Iris pigment epithelial cell (primary cell): ENCODE results near the gene PAX8.

Source experiments
- DNase-seq: peaks from one replicate; pipeline ENCODE4 v3.0.0-alpha.2; 2011; ENCODE audit warnings: low read depth

Gene PAX8

GRCh38 chr2:113236367-113237159 lies 42.2 kb downstream of the PAX8 start:
- DNase-seq = no peak

DNA sequence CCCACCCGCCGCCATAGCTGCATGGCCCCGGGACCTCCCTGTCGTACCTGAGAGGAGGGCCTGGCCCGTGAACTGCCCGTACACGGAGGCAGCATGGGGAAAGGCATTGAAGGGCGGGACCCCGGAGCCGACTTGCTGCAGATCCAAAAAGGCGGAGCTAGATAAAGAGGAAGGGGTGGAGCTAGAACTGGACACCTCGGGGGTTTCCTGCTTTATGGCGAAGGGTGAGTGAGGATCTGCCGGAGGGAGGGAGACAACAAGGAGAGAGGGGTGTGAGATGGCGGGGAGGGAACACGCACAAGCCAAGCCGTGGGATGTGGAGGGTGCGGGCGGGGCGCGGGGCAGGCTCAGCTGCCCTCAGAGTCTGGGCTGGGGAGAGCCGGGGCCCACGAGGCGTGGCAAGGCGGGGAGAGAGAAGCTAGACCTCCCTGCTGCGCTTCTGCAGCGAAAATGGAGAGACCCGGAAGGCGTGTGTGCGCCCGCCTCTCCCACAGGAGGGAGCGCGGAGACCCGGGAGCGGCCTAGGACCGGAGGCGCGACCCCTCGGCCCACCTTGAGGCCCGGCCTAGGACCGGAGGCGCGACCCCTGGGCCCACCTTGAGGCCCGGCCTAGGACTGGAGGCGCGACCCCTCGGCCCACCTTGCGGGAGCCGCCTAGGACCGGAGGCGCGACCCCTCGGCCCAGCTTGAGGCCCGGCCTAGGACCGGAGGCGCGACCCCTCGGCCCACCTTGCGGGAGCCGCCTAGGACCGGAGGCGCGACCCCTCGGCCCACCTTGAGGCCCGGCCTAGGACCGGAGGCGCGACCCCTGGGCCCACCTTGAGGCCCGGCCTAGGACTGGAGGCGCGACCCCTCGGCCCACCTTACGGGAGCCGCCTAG lies 43.1 kb downstream of the PAX8 start:
- peak; percentile 68 for DNase-seq

- no peak for DNase-seq
Observed at GRCh38 chr2:113234721-113235346, 43.9 kb downstream of the PAX8 start.

- peak; percentile 41 for DNase-seq
Observed at GRCh38 chr2:113233593-113234550, 44.8 kb downstream of the PAX8 start.

DNA sequence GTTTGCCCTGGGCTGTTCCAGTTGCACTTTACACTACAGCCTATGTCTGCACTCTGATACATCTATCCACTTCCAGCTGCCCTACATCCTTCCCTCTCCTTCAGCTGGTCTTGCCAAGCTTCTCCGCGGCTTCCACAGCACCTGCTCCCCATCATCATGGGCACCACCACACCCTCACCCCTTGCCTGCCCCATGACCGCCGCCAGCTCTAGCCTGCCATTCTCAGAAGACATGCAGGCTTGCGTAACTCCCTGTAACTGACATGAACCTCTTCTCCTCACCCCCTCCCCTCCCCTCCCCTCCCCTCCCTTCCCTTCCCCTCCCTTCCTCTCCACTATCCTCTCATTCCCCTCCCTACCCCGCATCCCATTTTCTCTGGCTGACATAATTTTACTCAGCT lies 46.0 kb downstream of the PAX8 start:
- no peak for DNase-seq

DNA sequence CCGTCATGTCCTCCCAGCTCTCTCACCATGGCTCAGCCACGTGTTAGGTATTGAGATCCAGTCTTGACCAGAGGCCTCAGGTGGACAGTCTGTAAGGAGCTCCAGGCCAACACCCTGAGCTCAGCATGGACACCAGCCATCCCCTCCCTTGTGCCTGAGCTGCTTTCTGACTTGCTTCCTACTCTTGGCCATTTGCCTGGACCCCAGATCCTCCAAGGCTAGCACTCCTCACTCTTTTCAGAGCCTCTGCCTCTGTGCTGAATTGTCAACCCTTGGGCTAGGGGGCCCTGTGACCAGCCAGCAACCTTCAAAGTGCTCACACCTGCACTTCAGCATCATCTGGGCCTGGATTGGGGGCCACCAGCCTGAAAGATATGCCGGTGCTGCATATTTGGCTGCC lies 46.6 kb downstream of the PAX8 start:
- DNase-seq = no peak

- no peak for DNase-seq
Observed at GRCh38 chr2:113231064-113231463, 47.7 kb downstream of the PAX8 start.

- no peak for DNase-seq
Observed at GRCh38 chr2:113230531-113230930, 48.2 kb downstream of the PAX8 start.

DNA sequence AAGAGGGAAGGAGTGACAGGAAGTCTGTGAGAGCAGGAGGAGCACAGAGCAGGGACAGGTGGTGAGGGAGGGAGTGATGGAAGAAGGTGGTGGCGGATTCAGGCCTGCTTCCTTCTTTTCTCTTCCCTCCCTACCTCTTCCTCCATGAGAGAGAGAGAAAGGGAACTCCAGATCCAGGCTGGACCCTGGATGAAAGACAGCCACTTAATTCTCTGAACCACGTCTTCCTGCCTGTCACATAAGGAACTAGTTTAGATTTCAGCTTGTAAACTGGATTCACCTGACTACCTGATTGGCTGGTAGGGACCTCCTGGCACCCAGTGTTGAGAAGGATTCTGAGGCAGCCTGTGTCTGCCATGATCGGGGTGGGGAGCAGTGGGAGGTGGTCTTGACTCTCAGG lies 48.9 kb downstream of the PAX8 start:
- no peak for DNase-seq

DNA sequence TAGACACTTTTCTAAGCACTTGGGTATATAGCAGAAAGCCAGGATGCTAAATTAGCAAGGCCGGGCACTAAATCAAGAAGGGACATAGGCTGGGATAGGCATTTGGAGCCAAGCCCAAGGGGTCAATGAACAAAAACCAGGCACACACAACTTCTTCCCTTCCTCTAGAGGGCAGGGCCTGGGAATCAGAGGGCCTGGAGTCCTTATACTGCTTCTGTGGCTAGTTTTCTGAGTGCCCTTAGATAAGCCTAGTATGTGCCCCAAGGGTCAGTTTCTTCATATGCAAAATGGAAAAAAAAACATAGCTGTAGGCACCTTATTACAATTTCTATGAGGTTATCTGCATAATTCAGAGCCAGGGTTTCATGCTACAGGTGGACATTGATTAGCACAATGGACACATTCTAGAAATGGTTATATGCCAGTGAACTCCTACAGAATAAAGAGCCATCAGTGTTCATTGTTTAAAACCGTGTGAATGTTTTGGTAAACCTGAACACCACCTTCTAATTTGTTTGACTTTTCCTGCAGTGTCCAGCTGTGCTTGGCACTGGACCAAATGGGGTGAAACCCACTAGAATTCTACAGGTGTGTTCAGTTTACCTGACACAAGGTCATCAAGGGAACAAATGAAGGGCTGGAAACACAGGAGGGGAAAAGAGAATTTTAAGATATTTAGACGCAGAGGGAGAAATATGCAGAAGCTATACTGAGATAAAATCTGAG lies 49.6 kb downstream of the PAX8 start:
- no peak for DNase-seq

DNA sequence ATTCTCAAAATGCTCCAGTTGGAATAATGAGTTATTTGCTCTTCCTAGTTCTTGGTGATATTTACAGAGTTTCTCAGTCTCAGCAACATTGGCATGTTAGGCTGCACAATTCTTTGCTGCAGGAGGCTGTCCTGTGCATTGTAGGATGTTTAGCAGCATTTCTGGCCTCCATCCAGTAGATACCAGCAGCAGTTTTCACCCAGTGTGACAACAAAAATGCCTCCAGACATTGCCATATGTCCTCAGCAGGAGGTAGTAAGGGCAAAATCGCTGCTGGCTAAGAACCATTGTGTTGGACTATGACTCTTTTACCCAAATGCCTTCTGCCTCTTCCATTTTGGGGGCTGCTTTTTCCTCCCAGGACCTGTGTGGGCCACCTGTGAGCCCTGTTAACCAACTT lies 50.4 kb downstream of the PAX8 start:
- DNase-seq = no peak

DNA sequence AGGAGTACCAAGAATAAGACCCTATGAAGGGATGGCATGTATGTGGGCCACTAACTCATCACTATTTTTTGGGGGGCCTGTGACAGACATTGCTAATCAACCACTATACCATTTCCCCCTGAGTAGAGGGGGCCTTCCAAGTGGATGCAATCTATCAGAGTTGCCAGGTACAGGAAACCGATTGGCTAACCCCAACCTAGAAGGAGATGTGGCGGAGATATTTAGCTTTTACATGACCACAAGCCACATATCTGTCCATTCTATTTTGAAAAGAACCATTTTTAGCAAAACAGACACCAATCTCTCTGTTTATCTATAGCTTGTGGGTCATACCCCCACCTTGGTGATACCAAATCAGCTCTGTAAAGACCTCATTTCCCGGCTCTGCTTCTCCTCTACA lies 51.0 kb downstream of the PAX8 start:
- DNase-seq = no peak

DNA sequence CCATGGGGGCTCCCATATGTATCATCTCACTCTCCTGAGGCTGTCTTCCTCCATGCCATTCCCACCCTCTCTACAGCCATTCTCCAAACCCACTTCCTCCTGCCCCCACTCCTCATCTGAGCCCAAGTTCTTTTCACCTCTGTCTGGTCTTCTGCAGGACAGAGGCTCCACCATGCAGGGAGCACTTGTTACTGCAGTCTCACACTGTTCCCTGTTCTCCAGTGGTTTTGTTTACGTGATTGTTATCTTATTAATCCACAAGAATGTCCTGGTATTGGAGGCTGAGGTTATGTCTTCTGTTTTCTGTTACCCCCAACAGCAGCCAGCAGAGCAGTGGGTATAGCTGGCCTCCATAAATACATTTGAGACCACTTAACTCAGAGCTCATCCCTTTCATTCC lies 51.4 kb downstream of the PAX8 start:
- peak; percentile 43 for DNase-seq

GRCh38 chr2:113226462-113226861 lies 52.3 kb downstream of the PAX8 start:
- DNase-seq = no peak

DNA sequence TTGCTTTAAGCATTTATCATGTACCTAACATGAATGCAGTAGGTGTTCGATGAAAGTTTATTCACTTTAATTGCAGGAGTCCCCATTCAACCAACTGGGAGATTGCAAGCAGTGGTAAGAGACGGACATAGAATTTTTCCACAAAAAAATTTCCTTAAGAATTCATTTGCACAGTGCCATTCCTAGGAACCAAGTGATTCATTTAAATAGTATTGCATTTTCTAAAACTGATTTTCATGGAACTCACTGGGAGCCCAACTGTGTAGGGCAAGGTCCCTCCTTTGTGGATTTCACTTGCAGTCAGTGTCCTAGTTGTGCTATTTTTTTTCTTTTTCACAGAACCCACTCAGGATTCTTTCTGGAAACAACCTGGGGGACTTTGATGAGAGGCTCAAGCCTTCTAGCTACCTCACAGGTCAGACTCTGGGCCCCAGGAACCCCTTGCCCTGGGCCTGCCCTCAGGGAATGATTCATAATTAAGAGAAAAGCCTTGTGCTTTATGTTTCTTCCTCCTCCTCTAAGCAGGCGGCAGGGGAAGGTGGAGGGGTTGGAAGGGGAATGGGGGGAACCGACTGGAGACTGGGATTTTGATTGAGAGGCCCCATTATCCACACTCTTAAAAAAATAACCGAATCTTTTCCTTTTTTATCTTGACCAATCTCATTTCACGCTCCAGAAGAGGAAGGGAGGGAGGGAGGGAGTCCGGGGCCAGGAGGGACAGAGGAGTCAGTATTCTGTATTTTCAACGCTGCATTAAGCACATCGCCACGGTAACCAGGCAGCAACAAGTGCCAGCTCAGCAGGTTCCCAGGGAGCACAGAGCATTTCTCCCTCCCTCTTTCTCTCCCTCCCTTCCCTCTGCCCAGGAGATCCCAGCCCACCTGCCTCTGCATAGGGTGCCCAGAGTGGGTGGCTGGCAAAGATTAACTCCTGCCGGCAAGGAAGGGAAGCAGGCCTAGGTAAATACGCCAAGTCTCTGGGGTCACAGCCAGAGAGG lies 53.2 kb downstream of the PAX8 start:
- peak; percentile 56 for DNase-seq

- no peak for DNase-seq
Observed at GRCh38 chr2:113224647-113225236, 54.0 kb downstream of the PAX8 start.

- DNase-seq = no peak
Observed at GRCh38 chr2:113223813-113224212, 54.9 kb downstream of the PAX8 start.

GRCh38 chr2:113221846-113222245 lies 56.9 kb downstream of the PAX8 start:
- DNase-seq = no peak

- no peak for DNase-seq
Observed at GRCh38 chr2:113220970-113221708, 57.6 kb downstream of the PAX8 start.
